K562 (cell line): ENCODE measurements around the gene NFATC2. TPM values are rescaled to one million over a fixed set of nuclear protein-coding genes. Genes with fewer than 3 reads are reported as not detected.

Experiments
- ATAC-seq: fragments of 200-7000 bp; cut with Tn5 transposase; 3 replicates; pipeline ENCODE4 v1.9.1; 2020; ENCODE audit warnings: moderate library complexity
- BruUV-seq: library from RNA; stranded (reverse); fragments of 400-500 nt; replicated peaks from 2 replicates; lab custom pipeline; 2021; lab: Mats Ljungman, UMichigan
- CTCF ChIA-PET: fragments of 300-600 bp; formaldehyde crosslinking; extraction: SDS; loops from one replicate; lab custom pipeline; 2021; ENCODE audit warnings: low intra/inter-chr PET ratio; lab: Yijun Ruan, JAX
- POLR2A ChIA-PET: fragments of 300-600, 350-650 bp; sonication (Branson Sonifier 250); formaldehyde crosslinking; extraction: SDS; loops from one replicate; lab custom pipeline; 2021; ENCODE audit warnings: antibody characterized with exemption, inconsistent platforms; lab: Yijun Ruan, JAX
- DNase-seq, 4 experiments: peaks; one replicate each; pipeline versions ENCODE4 v3.0.0 to v3.0.0-alpha.2; 2011 to 2018; ENCODE audit warnings: low spot score in 3 of 4, mixed read lengths in 3 of 4; ENCODE audit errors: extremely low read depth in 1 of 4
- FAIRE-seq: peaks from 2 replicates; lab custom pipeline; 2011; peaks lifted over from hg19 to GRCh38; lab: Jason Lieb, UNC
- H2AFZ ChIP-seq: 2 replicates; pipeline ENCODE4 v1.6.0; 2011; ENCODE audit warnings: low read depth, low read length, control low read depth, inconsistent platforms
- H3K27ac ChIP-seq: fragments of 200-600 bp; 3 replicates; pipeline ENCODE4 v1.8.0; 2011; ENCODE audit warnings: low read depth, mild to moderate bottlenecking, control low read depth, inconsistent platforms, low read length, moderate library complexity, mixed read lengths; ENCODE audit errors: extremely low read depth
- H3K27me3 ChIP-seq, 2 experiments: fragments of 300-600 bp in 1 of 2; 2 replicates in 1 of 2; 3 replicates in 1 of 2; pipeline versions ENCODE4 v1.6.0 to v1.8.0; 2011; ENCODE audit warnings: inconsistent platforms in 2 of 2, low read length in 2 of 2, mild to moderate bottlenecking in 1 of 2, mixed read lengths in 1 of 2, moderate library complexity in 1 of 2; ENCODE audit not compliant: control insufficient read depth in 2 of 2, insufficient read depth in 2 of 2
- H3K36me3 ChIP-seq: fragments of 300-600 bp; 3 replicates; pipeline ENCODE4 v1.8.0; 2011; ENCODE audit warnings: mild to moderate bottlenecking, low read length, inconsistent platforms; ENCODE audit not compliant: control insufficient read depth, insufficient read depth
- H3K4me1 ChIP-seq, 2 experiments: fragments of 200-600 bp in 1 of 2; replicated peaks in 1 of 2; 2 replicates in 1 of 2; 3 replicates in 1 of 2; pipeline versions ENCODE4 v1.5.1 to v1.8.0; 2011; ENCODE audit warnings: inconsistent platforms in 2 of 2, low read length in 2 of 2, mild to moderate bottlenecking in 1 of 2, mixed read lengths in 1 of 2, moderate library complexity in 1 of 2; ENCODE audit not compliant: control insufficient read depth in 2 of 2, insufficient read depth in 2 of 2
- H3K4me2 ChIP-seq: 2 replicates; pipeline ENCODE4 v1.6.1; 2011; ENCODE audit warnings: low read length, control low read depth, inconsistent platforms, mixed read lengths; ENCODE audit not compliant: insufficient read depth
- H3K4me3 ChIP-seq: fragments of 200-600 bp; sonication (generic), shearing (Covaris generic); 2 replicates; pipeline ENCODE4 v1.5.1; 2016; ENCODE audit warnings: control low read depth, inconsistent platforms
- H3K79me2 ChIP-seq: fragments of 200-600 bp; 3 replicates; pipeline ENCODE4 v1.8.0; 2011; ENCODE audit warnings: low read length, inconsistent platforms; ENCODE audit not compliant: control insufficient read depth, insufficient read depth
- H3K9ac ChIP-seq, 2 experiments: 2 replicates each; pipeline versions ENCODE4 v1.6.0 to v1.6.1; 2011; ENCODE audit warnings: low read depth in 2 of 2, low read length in 2 of 2, control low read depth in 1 of 2, inconsistent platforms in 1 of 2, mild to moderate bottlenecking in 1 of 2, mixed read lengths in 1 of 2; ENCODE audit not compliant: insufficient read depth in 1 of 2
- H3K9me1 ChIP-seq: one replicate; pipeline ENCODE4 v1.6.0; 2011; ENCODE audit warnings: inconsistent platforms, mild to moderate bottlenecking, low read length, moderate library complexity; ENCODE audit not compliant: control insufficient read depth, insufficient read depth
- H3K9me3 ChIP-seq: replicated peaks from 2 replicates; pipeline ENCODE4 v1.5.1; 2011; ENCODE audit warnings: low read depth, low read length, inconsistent platforms; ENCODE audit not compliant: control insufficient read depth, insufficient read depth
- H4K20me1 ChIP-seq: replicated peaks from 2 replicates; pipeline ENCODE4 v1.6.1; 2011; ENCODE audit warnings: low read length, inconsistent platforms, mixed read lengths; ENCODE audit not compliant: control insufficient read depth, insufficient read depth
- BDP1 ChIP-seq: IDR thresholded peaks from 3 replicates; pipeline ENCODE4 v1.6.1; 2011; ENCODE audit not compliant: insufficient read length, insufficient read depth
- C11orf30 ChIP-seq: fragments of 450-650 bp; IDR thresholded peaks from 2 replicates; pipeline ENCODE4 v1.6.1; 2016; ENCODE audit warnings: low read depth, mild to moderate bottlenecking
- CBX1 ChIP-seq: sonication (generic); IDR thresholded peaks from 2 replicates; pipeline ENCODE4 v1.6.1; 2016; ENCODE audit warnings: antibody characterized with exemption, low read depth, mild to moderate bottlenecking
- FOXK2 ChIP-seq, 2 experiments: fragments of 450-650 bp; IDR thresholded peaks in 1 of 2; conservative IDR thresholded peaks in 1 of 2; 2 replicates each; pipeline ENCODE4 v1.6.1; 2016; ENCODE audit warnings: low read depth in 2 of 2, mild to moderate bottlenecking in 1 of 2
- HNRNPLL ChIP-seq: fragments of 200-400 bp; formaldehyde crosslinking; IDR thresholded peaks from 2 replicates; pipeline ENCODE4 v1.6.1; 2017; ENCODE audit warnings: low read length, low read depth, mild to moderate bottlenecking; ENCODE audit not compliant: poor library complexity, severe bottlenecking
- MAFF ChIP-seq: IDR thresholded peaks from 2 replicates; pipeline ENCODE4 v1.6.1; 2012; ENCODE audit warnings: low read length, improper control_type of control experiment
- MAFG ChIP-seq: fragments of 450-650 bp; conservative IDR thresholded peaks from 2 replicates; pipeline ENCODE4 v1.6.1; 2016; ENCODE audit warnings: missing genetic modification characterization, missing compliant biosample characterization
- MAFK ChIP-seq: IDR thresholded peaks from 2 replicates; pipeline ENCODE4 v1.6.1; 2011; ENCODE audit warnings: low read length, improper control_type of control experiment
- POLR3G ChIP-seq: IDR thresholded peaks from 2 replicates; pipeline ENCODE4 v1.6.1; 2011; ENCODE audit not compliant: insufficient read length, insufficient replicate concordance; ENCODE audit errors: extremely low read depth
- PURB ChIP-seq: sonication (generic); formaldehyde crosslinking; IDR thresholded peaks from 2 replicates; pipeline ENCODE4 v1.9.0; 2021; ENCODE audit warnings: low read depth, mild to moderate bottlenecking, missing genetic modification reagents
- ZNF184 ChIP-seq: sonication (generic); formaldehyde crosslinking; IDR thresholded peaks from 2 replicates; pipeline ENCODE4 v1.5.0; 2020; ENCODE audit warnings: missing genetic modification reagents
- ZNF316 ChIP-seq: fragments of 450-650 bp; IDR thresholded peaks from 2 replicates; pipeline ENCODE4 v1.6.1; 2016
- WGBS: fragments of 100-300 bp; shearing (Covaris generic); methylation state at CpG from one replicate; pipeline ENCODE4 v1.1.6; 2016; ENCODE audit warnings: low coverage, mixed read lengths; ENCODE audit not compliant: insufficient coverage; ENCODE audit errors: missing lambda C conversion rate; 5-methylcytosine and 5-hydroxymethylcytosine counted together
- in situ Hi-C: fragments of 300-500 bp; cut with MboI; formaldehyde crosslinking; loops from 4 replicates; pipeline ENCODE4 v1.15.0; 2018; ENCODE audit warnings: inconsistent platforms, mixed read lengths
- intact Hi-C: fragments of 100-400 bp; cut with micrococcal nuclease; formaldehyde crosslinking; loops from 2 replicates; pipeline ENCODE4 v1.14.2; 2022
- polyA plus RNA-seq, 8 experiments: library from polyadenylated mRNA; depleted of rRNA in 4 of 8; stranded (reverse) in 5 of 8; unstranded in 3 of 8; fragments of >200 nt; fragmentation: Nextera tagmentation in 2 of 8; fragmentation: Illumina TruSeq in 1 of 8; extraction: Ambion mirVana in 2 of 8; extraction: Trizol in 1 of 8; gene quantifications; 2 replicates each; pipeline versions ENCODE4 v1.2.1 to v1.2.3, GENCODE V29; 2011 to 2014; ENCODE audit warnings: inconsistent platforms in 1 of 8, missing spikeins in 1 of 8
- total RNA-seq, 7 experiments: library from RNA; depleted of rRNA in 6 of 7; stranded (reverse); fragments of >200 nt in 6 of 7; fragmentation: Illumina TruSeq in 2 of 7; extraction: Trizol in 2 of 7; gene quantifications; 2 replicates each; pipeline versions ENCODE4 v1.2.1 to v1.2.3, GENCODE V29; 2011 to 2021; ENCODE audit warnings: low replicate concordance in 1 of 7
- TF ChIP-seq, protein P1 (sequence below): fragments of 250-450 bp; sonication (Bioruptor Pico); IDR thresholded peaks from 2 replicates; pipeline ENCODE4 v1.8.0; 2022; ENCODE audit warnings: inconsistent platforms, mild to moderate bottlenecking, moderate library complexity, borderline replicate concordance
- TF ChIP-seq, protein P2 (sequence below): fragments of 450-650 bp; IDR thresholded peaks from 2 replicates; pipeline ENCODE4 v1.7.0; 2016; ENCODE audit warnings: borderline replicate concordance
- TF ChIP-seq, protein P3 (sequence below): fragments of 250-450 bp; sonication (Bioruptor Pico); IDR thresholded peaks from 2 replicates; pipeline ENCODE4 v1.5.0; 2021

Gene NFATC2
- total and polyA plus RNA-seq, 9 of the 15 experiments (the other 6 are each of a cell fraction or from before 2014, with no cell fraction given), result 1.9 to 11.2 (median 3.0) TPM

DNA sequence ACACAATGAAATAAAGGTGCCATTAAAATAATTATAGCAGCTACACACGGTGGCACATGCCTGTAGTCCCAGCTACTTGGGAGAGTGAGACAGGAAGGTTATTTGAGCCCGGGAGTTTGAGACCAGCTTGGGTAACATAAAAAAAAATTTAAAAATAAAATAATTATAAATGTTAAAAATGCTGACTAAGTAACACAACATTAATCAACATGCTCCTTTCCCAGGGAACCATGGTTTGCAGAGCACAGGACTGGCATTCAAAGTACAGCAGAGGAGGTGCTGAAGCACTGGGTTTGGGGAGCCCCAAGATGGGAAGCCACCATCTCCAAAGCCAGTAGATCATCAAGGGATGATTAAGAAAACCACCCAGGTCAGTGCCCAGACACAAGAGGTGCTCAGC lies 51.9 kb downstream of the NFATC2 start:
- WGBS, result 85% methylated on average over 2 of the region's 2 CpGs
- no peak for DNase-seq
- Histone ChIP-seq H3K4me2 (no peak overlapping the region), H4K20me1 (no peaks in the 10 kb centered on the region), H3K27me3 (no peaks in the 10 kb centered on the region), H3K27ac (no peak overlapping the region), H3K4me1 (peaks cover 36 to 38% of the 10 kb centered on the region in 2 experiments), H3K4me3 (no peak overlapping the region), H2AFZ (no peak overlapping the region), H3K9me3 (no peaks in the 10 kb centered on the region), H3K9me1 (peaks cover 5% of the 10 kb centered on the region), H3K79me2 (peaks cover 31% of the 10 kb centered on the region), H3K9ac (no peak overlapping the region; a peak in 1 of 4 replicates), H3K36me3 (peaks cover 21% of the 10 kb centered on the region; the same call in 2 of the 3 replicates)
- FAIRE-seq, result no peak
- in situ Hi-C loops, result no loop called here
- TF ChIP-seq, protein P1, sequence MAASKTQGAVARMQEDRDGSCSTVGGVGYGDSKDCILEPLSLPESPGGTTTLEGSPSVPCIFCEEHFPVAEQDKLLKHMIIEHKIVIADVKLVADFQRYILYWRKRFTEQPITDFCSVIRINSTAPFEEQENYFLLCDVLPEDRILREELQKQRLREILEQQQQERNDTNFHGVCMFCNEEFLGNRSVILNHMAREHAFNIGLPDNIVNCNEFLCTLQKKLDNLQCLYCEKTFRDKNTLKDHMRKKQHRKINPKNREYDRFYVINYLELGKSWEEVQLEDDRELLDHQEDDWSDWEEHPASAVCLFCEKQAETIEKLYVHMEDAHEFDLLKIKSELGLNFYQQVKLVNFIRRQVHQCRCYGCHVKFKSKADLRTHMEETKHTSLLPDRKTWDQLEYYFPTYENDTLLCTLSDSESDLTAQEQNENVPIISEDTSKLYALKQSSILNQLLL (CRISPR knock-in tag), result no peak
- TF ChIP-seq MAFK (peak; percentile 42; the same call in 1 of the 2 replicates), BDP1 (no peak), FOXK2 (conservative IDR thresholded peaks at IDR 0.05 in 1 of 2, IDR thresholded peaks at IDR 0.05 in 1 of 2; ENCODE audit: low read depth in 2 of 2) (no peak), MAFG (tag) (peak; percentile 65), C11orf30 (peak; percentile 82), CBX1 (no peak), ZNF184 (no peak), POLR3G (no peak), ZNF316 (peak; percentile 88), HNRNPLL (no peak), PURB (CRISPR knock-in tag) (no peak), MAFF (peak; percentile 58)
- TF ChIP-seq, protein P2, sequence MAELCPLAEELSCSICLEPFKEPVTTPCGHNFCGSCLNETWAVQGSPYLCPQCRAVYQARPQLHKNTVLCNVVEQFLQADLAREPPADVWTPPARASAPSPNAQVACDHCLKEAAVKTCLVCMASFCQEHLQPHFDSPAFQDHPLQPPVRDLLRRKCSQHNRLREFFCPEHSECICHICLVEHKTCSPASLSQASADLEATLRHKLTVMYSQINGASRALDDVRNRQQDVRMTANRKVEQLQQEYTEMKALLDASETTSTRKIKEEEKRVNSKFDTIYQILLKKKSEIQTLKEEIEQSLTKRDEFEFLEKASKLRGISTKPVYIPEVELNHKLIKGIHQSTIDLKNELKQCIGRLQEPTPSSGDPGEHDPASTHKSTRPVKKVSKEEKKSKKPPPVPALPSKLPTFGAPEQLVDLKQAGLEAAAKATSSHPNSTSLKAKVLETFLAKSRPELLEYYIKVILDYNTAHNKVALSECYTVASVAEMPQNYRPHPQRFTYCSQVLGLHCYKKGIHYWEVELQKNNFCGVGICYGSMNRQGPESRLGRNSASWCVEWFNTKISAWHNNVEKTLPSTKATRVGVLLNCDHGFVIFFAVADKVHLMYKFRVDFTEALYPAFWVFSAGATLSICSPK, result no peak
- TF ChIP-seq, protein P3, sequence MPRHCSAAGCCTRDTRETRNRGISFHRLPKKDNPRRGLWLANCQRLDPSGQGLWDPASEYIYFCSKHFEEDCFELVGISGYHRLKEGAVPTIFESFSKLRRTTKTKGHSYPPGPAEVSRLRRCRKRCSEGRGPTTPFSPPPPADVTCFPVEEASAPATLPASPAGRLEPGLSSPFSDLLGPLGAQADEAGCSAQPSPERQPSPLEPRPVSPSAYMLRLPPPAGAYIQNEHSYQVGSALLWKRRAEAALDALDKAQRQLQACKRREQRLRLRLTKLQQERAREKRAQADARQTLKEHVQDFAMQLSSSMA (CRISPR knock-in tag), result no peak
- BruUV-seq, result no TSS peak
- intact Hi-C loops, result no loop called here
- ChIA-PET POLR2A (interaction anchor here (1.5 kb wide), 1 partner anchor 23 kb away, joined by 3 read pairs; no protein-coding TSS in a partner anchor), CTCF (no interaction called here)
- ATAC-seq, result no peak
